Left cardiac atrium (tissue), 4 donors: ENCODE measurements around the gene KRT7. TPM values are rescaled to one million over a fixed set of nuclear protein-coding genes. Genes with fewer than 3 reads are reported as not detected.

Experiments
- ATAC-seq, 2 donors: fragments of 200-7000 bp; cut with Tn5 transposase; one replicate each; pipeline ENCODE4 v1.9.1; 2020; ENCODE audit warnings: mild to moderate bottlenecking in 2 of 2, moderate library complexity in 2 of 2
- DNase-seq: peaks from one replicate; pipeline ENCODE4 v3.0.0-alpha.2; 2020
- intact Hi-C, 2 donors: fragments of 100-400 bp; cut with DNase I; formaldehyde crosslinking; loops; one replicate each; pipeline versions ENCODE4 v1.14.1 to v1.15.1; 2022 to 2023
- total RNA-seq, 2 donors: library from RNA; stranded (reverse); fragmentation: NEBNext Ultra II Directional; extraction: Animal tissue kit (Norgen Biotek cat#: 25700); gene quantifications; one replicate each; pipeline ENCODE4 v1.2.1, GENCODE V29; 2021
- donor health status: DM: no; HTN: yes; CAD: no.
- donor health status: DM: no; HTN: yes; CAD: no; lungs with severe emphysema.
- donor health status: DM: yes; HTN: yes; CAD: no.
- donor health status: Dilated cardiomyopathy.

KRT7 gene
- total RNA-seq, 2 donors from 2014 or later: 1.0 to 34.3 TPM

GRCh38 chr12:52260361-52261207 lies 27.5 kb downstream of the KRT7 start:
- ATAC-seq: no peak

GRCh38 chr12:52261208-52261484 lies 28.1 kb downstream of the KRT7 start:
- DNase-seq: no peak
- ATAC-seq: no peak
- intact Hi-C loops: no loop called here

More at GRCh38 chr12:52260361-52261207, 27.5 kb downstream of the KRT7 start:
- intact Hi-C loops: no loop called here
- no peak for DNase-seq

GRCh38 chr12:52262286-52262685 lies 29.2 kb downstream of the KRT7 start:
- ATAC-seq (no peak), DNase-seq (no peak)
- intact Hi-C loops: no loop called here

- no peak for ATAC-seq
- DNase-seq: no peak
- intact Hi-C loops: no loop called here
These were observed 30.9 kb downstream of the KRT7 start for GRCh38 chr12:52263761-52264434.

GRCh38 chr12:52264435-52264825 lies 31.4 kb downstream of the KRT7 start:
- intact Hi-C loops: no loop called here
- ATAC-seq (peak in 1 of 2 donors; percentile 34), DNase-seq (no peak)

- no peak for ATAC-seq
- peak; percentile 66 for DNase-seq
- intact Hi-C loops: no loop called here
These were observed 33.5 kb downstream of the KRT7 start for GRCh38 chr12:52266514-52266913.

- no peak for DNase-seq
- no peak for ATAC-seq
These were observed 34.2 kb downstream of the KRT7 start for GRCh38 chr12:52267266-52267665.

GRCh38 chr12:52267699-52268098 lies 34.7 kb downstream of the KRT7 start:
- DNase-seq: no peak
- no peak for ATAC-seq
- intact Hi-C loops: no loop called here

More at GRCh38 chr12:52267266-52267665, 34.2 kb downstream of the KRT7 start:
- intact Hi-C loops: no loop called here

- ATAC-seq (no peak), DNase-seq (no peak)
- intact Hi-C loops: no loop called here
These were observed 35.2 kb downstream of the KRT7 start for GRCh38 chr12:52268212-52268611.

- intact Hi-C loops: loop anchor here in 1 of 2 donors (10.0 kb wide), 1 partner anchor 56 kb away; no protein-coding TSS in a partner anchor
- DNase-seq: no peak
- ATAC-seq: no peak
These were observed 37.6 kb downstream of the KRT7 start for GRCh38 chr12:52270541-52271070.

- DNase-seq (no peak), ATAC-seq (no peak)
- intact Hi-C loops: loop anchor here in 1 of 2 donors (10.0 kb wide), 1 partner anchor 56 kb away; no protein-coding TSS in a partner anchor
These were observed 38.1 kb downstream of the KRT7 start for GRCh38 chr12:52271158-52271557.

- no peak for ATAC-seq
- no peak for DNase-seq
- intact Hi-C loops: loop anchor here in 1 of 2 donors (10.0 kb wide), 1 partner anchor 60 kb away; no protein-coding TSS in a partner anchor
These were observed 41.6 kb downstream of the KRT7 start, which contains the start of gene KRT86 for GRCh38 chr12:52274521-52275120. KRT86 (plus strand) TSS chr12:52274645; CDS start chr12:52301917, 27,272 bp downstream.

- ATAC-seq (no peak), DNase-seq (no peak)
- intact Hi-C loops: loop anchor here in 1 of 2 donors (10.0 kb wide), 1 partner anchor 61 kb away; no protein-coding TSS in a partner anchor
These were observed 42.6 kb downstream of the KRT7 start for GRCh38 chr12:52275686-52276085.

GRCh38 chr12:52277486-52278245 lies 44.6 kb downstream of the KRT7 start:
- intact Hi-C loops: loop anchor here in 1 of 2 donors (10.0 kb wide), 1 partner anchor 63 kb away; no protein-coding TSS in a partner anchor
- ATAC-seq (no peak), DNase-seq (no peak)

- DNase-seq: peak; percentile 77
- peak; percentile 89 to 94 for ATAC-seq
- intact Hi-C loops: loop anchor here in 1 of 2 donors (10.0 kb wide), 1 partner anchor 64 kb away; no protein-coding TSS in a partner anchor
These were observed 45.8 kb downstream of the KRT7 start for GRCh38 chr12:52278575-52279421.

- ATAC-seq: no peak
- no peak for DNase-seq
- intact Hi-C loops: loop anchor here in 1 of 2 donors (2.0 to 10.0 kb wide), 2 partner anchors 65 to 119 kb away; no protein-coding TSS in a partner anchor
These were observed 46.6 kb downstream of the KRT7 start for GRCh38 chr12:52279422-52280318.
